Parathyroid adenoma (tissue), 2 donors: ENCODE data around the gene ZC3H14.

Experiments
- H2AFZ ChIP-seq: fragments of 300-600 bp; sonication (generic); one replicate; pipeline ENCODE4 v1.7.0; 2017; ENCODE audit warnings: antibody characterized with exemption, mild to moderate bottlenecking
- H3K27ac ChIP-seq: fragments of 300-600 bp; sonication (generic); one replicate; pipeline ENCODE4 v1.7.0; 2017
- H3K27me3 ChIP-seq: fragments of 300-600 bp; sonication (generic); one replicate; pipeline ENCODE4 v1.7.0; 2017; ENCODE audit warnings: low read length; ENCODE audit not compliant: control insufficient read depth, insufficient read depth
- H3K36me3 ChIP-seq: fragments of 300-600 bp; sonication (generic); one replicate; pipeline ENCODE4 v1.7.0; 2017; ENCODE audit warnings: low read length; ENCODE audit not compliant: control insufficient read depth, insufficient read depth
- H3K4me1 ChIP-seq: fragments of 300-600 bp; sonication (generic); one replicate; pipeline ENCODE4 v1.7.0; 2017; ENCODE audit warnings: control low read depth
- H3K4me2 ChIP-seq: fragments of 300-600 bp; sonication (generic); one replicate; pipeline ENCODE4 v1.7.0; 2017; ENCODE audit warnings: low read length
- H3K4me3 ChIP-seq: fragments of 300-600 bp; sonication (generic); one replicate; pipeline ENCODE4 v1.7.0; 2017; ENCODE audit warnings: low read depth, low read length
- H3K79me2 ChIP-seq: fragments of 300-600 bp; sonication (generic); one replicate; pipeline ENCODE4 v1.7.0; 2017; ENCODE audit warnings: control low read depth
- H3K9ac ChIP-seq: fragments of 300-600 bp; sonication (generic); one replicate; pipeline ENCODE4 v1.7.0; 2017; ENCODE audit warnings: mild to moderate bottlenecking
- H3K9me3 ChIP-seq: fragments of 300-600 bp; sonication (generic); one replicate; pipeline ENCODE4 v1.7.0; 2017; ENCODE audit warnings: low read length; ENCODE audit not compliant: control insufficient read depth
- TF ChIP-seq, protein P1 (sequence below): fragments of 300-600 bp; sonication (generic); IDR thresholded peaks from one replicate; pipeline ENCODE4 v1.7.0; 2017; ENCODE audit warnings: antibody characterized with exemption, mild to moderate bottlenecking
- donor health status: primary hyperparathyroidism.

Gene ZC3H14

DNA sequence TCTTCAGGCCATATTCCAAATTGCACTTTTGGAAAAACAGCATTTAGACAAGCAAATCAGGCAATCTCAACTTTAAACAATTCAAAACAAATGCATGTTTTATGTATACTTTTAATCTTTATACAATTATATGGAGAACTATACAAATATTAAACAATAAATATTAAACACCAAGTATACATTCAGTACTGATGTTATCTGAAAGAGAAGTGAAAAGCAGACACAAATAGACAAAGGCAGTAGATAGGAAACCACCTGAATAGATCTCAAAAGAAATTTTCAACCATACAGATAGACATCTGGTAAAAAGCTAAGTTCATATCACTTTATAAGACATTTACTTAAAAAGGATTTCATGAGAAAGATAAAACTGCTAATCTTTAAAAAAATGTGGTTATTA lies 65.2 kb downstream of the ZC3H14 start:
- no peaks in the 10 kb centered on the region for H3K27me3 ChIP-seq
- H3K36me3 ChIP-seq, result no peaks in the 10 kb centered on the region
- H3K79me2 ChIP-seq, result no peaks in the 10 kb centered on the region
- no peaks in the 10 kb centered on the region for H3K9me3 ChIP-seq
- H3K4me2 ChIP-seq, result no peak overlapping the region
- no peak overlapping the region for H3K9ac ChIP-seq
- no peaks in the 10 kb centered on the region for H3K4me1 ChIP-seq
- no peak overlapping the region for H3K4me3 ChIP-seq
- TF ChIP-seq, protein P1, sequence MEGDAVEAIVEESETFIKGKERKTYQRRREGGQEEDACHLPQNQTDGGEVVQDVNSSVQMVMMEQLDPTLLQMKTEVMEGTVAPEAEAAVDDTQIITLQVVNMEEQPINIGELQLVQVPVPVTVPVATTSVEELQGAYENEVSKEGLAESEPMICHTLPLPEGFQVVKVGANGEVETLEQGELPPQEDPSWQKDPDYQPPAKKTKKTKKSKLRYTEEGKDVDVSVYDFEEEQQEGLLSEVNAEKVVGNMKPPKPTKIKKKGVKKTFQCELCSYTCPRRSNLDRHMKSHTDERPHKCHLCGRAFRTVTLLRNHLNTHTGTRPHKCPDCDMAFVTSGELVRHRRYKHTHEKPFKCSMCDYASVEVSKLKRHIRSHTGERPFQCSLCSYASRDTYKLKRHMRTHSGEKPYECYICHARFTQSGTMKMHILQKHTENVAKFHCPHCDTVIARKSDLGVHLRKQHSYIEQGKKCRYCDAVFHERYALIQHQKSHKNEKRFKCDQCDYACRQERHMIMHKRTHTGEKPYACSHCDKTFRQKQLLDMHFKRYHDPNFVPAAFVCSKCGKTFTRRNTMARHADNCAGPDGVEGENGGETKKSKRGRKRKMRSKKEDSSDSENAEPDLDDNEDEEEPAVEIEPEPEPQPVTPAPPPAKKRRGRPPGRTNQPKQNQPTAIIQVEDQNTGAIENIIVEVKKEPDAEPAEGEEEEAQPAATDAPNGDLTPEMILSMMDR, result no peak
- H2AFZ ChIP-seq, result no peak overlapping the region
- H3K27ac ChIP-seq, result no peak overlapping the region

DNA sequence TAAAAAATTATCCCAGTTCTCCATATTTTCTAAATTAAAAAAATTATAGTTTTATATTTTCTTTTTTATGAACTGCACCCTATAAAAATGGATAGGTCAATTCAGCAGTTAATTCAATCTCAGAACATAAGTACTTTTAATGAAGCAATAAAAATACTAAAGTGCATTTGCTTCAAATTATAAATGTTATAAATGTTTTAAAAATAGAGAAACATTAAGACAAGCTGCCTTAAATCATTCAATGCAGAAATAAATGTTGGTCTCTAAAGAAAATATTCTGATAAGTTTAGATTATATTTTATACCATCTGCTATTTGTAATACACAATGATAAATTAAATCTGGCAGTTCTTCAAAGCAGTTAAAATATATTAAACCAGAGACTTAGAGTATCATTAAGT lies 65.6 kb downstream of the ZC3H14 start:
- no peaks in the 10 kb centered on the region for H3K9me3 ChIP-seq

DNA sequence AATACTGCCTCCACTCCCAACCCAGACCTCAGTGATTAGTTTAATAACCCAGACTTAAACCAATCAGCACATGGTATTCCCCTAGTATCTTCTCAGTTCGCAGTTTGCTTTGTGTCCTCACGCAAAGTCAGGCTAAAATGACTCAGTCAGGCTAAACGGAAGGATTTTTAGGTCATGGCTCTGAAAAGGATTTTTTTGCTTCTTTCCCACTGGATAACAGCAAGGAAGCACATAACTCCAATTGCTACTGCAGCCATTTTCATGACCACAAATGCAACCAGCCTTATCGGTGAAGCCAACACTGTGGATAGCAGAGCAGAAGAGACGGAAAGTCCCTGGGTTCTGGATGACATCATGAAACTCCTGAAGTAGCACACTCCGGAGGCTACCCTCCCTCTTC lies 67.7 kb downstream of the ZC3H14 start:
- Histone ChIP-seq H3K9me3 (no peaks in the 10 kb centered on the region), H3K36me3 (no peaks in the 10 kb centered on the region), H3K4me2 (no peak overlapping the region), H2AFZ (no peak overlapping the region), H3K27ac (no peak overlapping the region), H3K4me1 (no peaks in the 10 kb centered on the region), H3K79me2 (no peaks in the 10 kb centered on the region), H3K27me3 (no peaks in the 10 kb centered on the region), H3K9ac (no peak overlapping the region), H3K4me3 (no peak overlapping the region)
- TF ChIP-seq, protein P1, result no peak

More for the DNA sequence above, 65.6 kb downstream of the ZC3H14 start:
- Histone ChIP-seq H3K27ac (no peak overlapping the region), H3K27me3 (no peaks in the 10 kb centered on the region), H3K36me3 (no peaks in the 10 kb centered on the region), H3K9ac (no peak overlapping the region), H3K4me3 (no peak overlapping the region), H3K4me1 (no peaks in the 10 kb centered on the region), H3K4me2 (no peak overlapping the region), H2AFZ (no peak overlapping the region), H3K79me2 (no peaks in the 10 kb centered on the region)
- TF ChIP-seq, protein P1, result no peak

DNA sequence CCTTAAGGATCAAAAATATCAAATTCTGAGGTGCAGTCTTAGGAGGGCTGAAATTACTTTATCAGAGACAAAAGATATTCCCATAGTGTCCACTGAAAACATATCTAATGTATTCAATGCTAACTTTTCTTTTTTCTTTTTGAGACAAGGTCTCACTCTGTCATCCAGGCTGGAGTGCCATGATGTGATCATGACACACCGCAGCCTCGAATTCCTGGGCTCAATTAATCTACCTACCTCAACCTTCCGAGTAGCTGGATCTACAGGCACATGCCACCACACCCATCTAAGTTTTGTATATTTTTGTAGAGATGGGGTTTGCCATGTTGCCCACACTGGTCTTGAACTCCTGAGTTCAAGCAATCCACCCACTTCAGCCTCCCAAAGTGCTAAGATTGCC lies 68.3 kb downstream of the ZC3H14 start:
- no peaks in the 10 kb centered on the region for H3K9me3 ChIP-seq
- H3K9ac ChIP-seq, result no peak overlapping the region
- H3K27me3 ChIP-seq, result no peaks in the 10 kb centered on the region
- H3K36me3 ChIP-seq, result no peaks in the 10 kb centered on the region
- H3K79me2 ChIP-seq, result no peaks in the 10 kb centered on the region
- TF ChIP-seq, protein P1, result no peak
- H2AFZ ChIP-seq, result no peak overlapping the region
- no peak overlapping the region for H3K4me2 ChIP-seq
- H3K4me3 ChIP-seq, result no peak overlapping the region
- no peak overlapping the region for H3K27ac ChIP-seq
- no peaks in the 10 kb centered on the region for H3K4me1 ChIP-seq

DNA sequence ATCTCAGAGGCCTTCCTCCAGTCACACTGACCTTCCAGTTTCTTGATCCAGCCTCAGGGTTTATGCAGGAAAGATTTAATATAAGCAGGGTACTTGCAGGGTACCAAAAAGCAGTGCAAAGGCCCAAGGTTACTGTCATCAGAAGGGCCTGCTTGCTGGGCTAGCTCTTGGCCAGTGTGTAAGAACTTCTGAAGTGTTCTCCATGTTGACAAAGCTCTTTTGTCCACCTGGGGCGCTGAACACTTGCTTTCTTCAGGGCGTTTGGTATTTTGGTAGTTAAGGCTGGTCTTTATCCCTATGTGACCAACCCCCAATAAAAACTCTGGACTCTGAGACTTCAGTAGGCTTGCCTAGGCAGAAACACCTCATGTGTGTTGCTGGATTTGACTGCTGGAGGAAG lies 69.7 kb downstream of the ZC3H14 start:
- H3K27ac ChIP-seq, result no peak overlapping the region
- H3K36me3 ChIP-seq, result no peaks in the 10 kb centered on the region
- H3K79me2 ChIP-seq, result no peaks in the 10 kb centered on the region
- no peak overlapping the region for H3K4me3 ChIP-seq
- H2AFZ ChIP-seq, result no peak overlapping the region
- H3K4me1 ChIP-seq, result no peaks in the 10 kb centered on the region
- H3K4me2 ChIP-seq, result no peak overlapping the region
- no peaks in the 10 kb centered on the region for H3K27me3 ChIP-seq
- no peaks in the 10 kb centered on the region for H3K9me3 ChIP-seq
- TF ChIP-seq, protein P1, result no peak
- no peak overlapping the region for H3K9ac ChIP-seq
